K562 (cell line): ENCODE data around the gene PTPRM. TPM values are rescaled to one million over a fixed set of nuclear protein-coding genes. Genes with fewer than 3 reads are reported as not detected.
A peak's percentile ranks its signal among the peaks of the same experiment; 100 is the strongest.

Experiments
- ATAC-seq: fragments of 200-7000 bp; cut with Tn5 transposase; 3 replicates; pipeline ENCODE4 v1.9.1; 2020; ENCODE audit warnings: moderate library complexity
- BruUV-seq: library from RNA; stranded (reverse); fragments of 400-500 nt; replicated peaks from 2 replicates; lab custom pipeline; 2021; lab: Mats Ljungman, UMichigan
- CTCF ChIA-PET: fragments of 300-600 bp; formaldehyde crosslinking; extraction: SDS; loops from one replicate; lab custom pipeline; 2021; ENCODE audit warnings: low intra/inter-chr PET ratio; lab: Yijun Ruan, JAX
- POLR2A ChIA-PET: fragments of 300-600, 350-650 bp; sonication (Branson Sonifier 250); formaldehyde crosslinking; extraction: SDS; loops from one replicate; lab custom pipeline; 2021; ENCODE audit warnings: antibody characterized with exemption, inconsistent platforms; lab: Yijun Ruan, JAX
- DNase-seq, 4 experiments: peaks; one replicate each; pipeline versions ENCODE4 v3.0.0 to v3.0.0-alpha.2; 2011 to 2018; ENCODE audit warnings: low spot score in 3 of 4, mixed read lengths in 3 of 4; ENCODE audit errors: extremely low read depth in 1 of 4
- FAIRE-seq: peaks from 2 replicates; lab custom pipeline; 2011; peaks lifted over from hg19 to GRCh38; lab: Jason Lieb, UNC
- H2AFZ ChIP-seq: 2 replicates; pipeline ENCODE4 v1.6.0; 2011; ENCODE audit warnings: low read depth, low read length, control low read depth, inconsistent platforms
- H3K27ac ChIP-seq: fragments of 200-600 bp; 3 replicates; pipeline ENCODE4 v1.8.0; 2011; ENCODE audit warnings: low read depth, mild to moderate bottlenecking, control low read depth, inconsistent platforms, low read length, moderate library complexity, mixed read lengths; ENCODE audit errors: extremely low read depth
- H3K27me3 ChIP-seq, 2 experiments: fragments of 300-600 bp in 1 of 2; 2 replicates in 1 of 2; 3 replicates in 1 of 2; pipeline versions ENCODE4 v1.6.0 to v1.8.0; 2011; ENCODE audit warnings: inconsistent platforms in 2 of 2, low read length in 2 of 2, mild to moderate bottlenecking in 1 of 2, mixed read lengths in 1 of 2, moderate library complexity in 1 of 2; ENCODE audit not compliant: control insufficient read depth in 2 of 2, insufficient read depth in 2 of 2
- H3K36me3 ChIP-seq: fragments of 300-600 bp; 3 replicates; pipeline ENCODE4 v1.8.0; 2011; ENCODE audit warnings: mild to moderate bottlenecking, low read length, inconsistent platforms; ENCODE audit not compliant: control insufficient read depth, insufficient read depth
- H3K4me1 ChIP-seq, 2 experiments: fragments of 200-600 bp in 1 of 2; replicated peaks in 1 of 2; 2 replicates in 1 of 2; 3 replicates in 1 of 2; pipeline versions ENCODE4 v1.5.1 to v1.8.0; 2011; ENCODE audit warnings: inconsistent platforms in 2 of 2, low read length in 2 of 2, mild to moderate bottlenecking in 1 of 2, mixed read lengths in 1 of 2, moderate library complexity in 1 of 2; ENCODE audit not compliant: control insufficient read depth in 2 of 2, insufficient read depth in 2 of 2
- H3K4me2 ChIP-seq: 2 replicates; pipeline ENCODE4 v1.6.1; 2011; ENCODE audit warnings: low read length, control low read depth, inconsistent platforms, mixed read lengths; ENCODE audit not compliant: insufficient read depth
- H3K4me3 ChIP-seq: fragments of 200-600 bp; sonication (generic), shearing (Covaris generic); 2 replicates; pipeline ENCODE4 v1.5.1; 2016; ENCODE audit warnings: control low read depth, inconsistent platforms
- H3K79me2 ChIP-seq: fragments of 200-600 bp; 3 replicates; pipeline ENCODE4 v1.8.0; 2011; ENCODE audit warnings: low read length, inconsistent platforms; ENCODE audit not compliant: control insufficient read depth, insufficient read depth
- H3K9ac ChIP-seq, 2 experiments: 2 replicates each; pipeline versions ENCODE4 v1.6.0 to v1.6.1; 2011; ENCODE audit warnings: low read depth in 2 of 2, low read length in 2 of 2, control low read depth in 1 of 2, inconsistent platforms in 1 of 2, mild to moderate bottlenecking in 1 of 2, mixed read lengths in 1 of 2; ENCODE audit not compliant: insufficient read depth in 1 of 2
- H3K9me1 ChIP-seq: one replicate; pipeline ENCODE4 v1.6.0; 2011; ENCODE audit warnings: inconsistent platforms, mild to moderate bottlenecking, low read length, moderate library complexity; ENCODE audit not compliant: control insufficient read depth, insufficient read depth
- H3K9me3 ChIP-seq: replicated peaks from 2 replicates; pipeline ENCODE4 v1.5.1; 2011; ENCODE audit warnings: low read depth, low read length, inconsistent platforms; ENCODE audit not compliant: control insufficient read depth, insufficient read depth
- H4K20me1 ChIP-seq: replicated peaks from 2 replicates; pipeline ENCODE4 v1.6.1; 2011; ENCODE audit warnings: low read length, inconsistent platforms, mixed read lengths; ENCODE audit not compliant: control insufficient read depth, insufficient read depth
- HCFC1 ChIP-seq: IDR thresholded peaks from 2 replicates; pipeline ENCODE4 v1.6.1; 2012; ENCODE audit warnings: low read depth, low read length, improper control_type of control experiment
- KLF1 ChIP-seq: fragments of 450-650 bp; IDR thresholded peaks from 2 replicates; pipeline ENCODE4 v1.6.1; 2016; ENCODE audit warnings: missing genetic modification characterization, missing compliant biosample characterization
- TSHZ1 ChIP-seq: fragments of 250-450 bp; sonication (Bioruptor Pico); IDR thresholded peaks from 2 replicates; pipeline ENCODE4 v1.4.0; 2020; ENCODE audit warnings: mild to moderate bottlenecking, moderate library complexity
- ZNF512 ChIP-seq: IDR thresholded peaks from 2 replicates; pipeline ENCODE4 v1.6.1; 2016; ENCODE audit warnings: missing genetic modification characterization, missing compliant biosample characterization
- WGBS: fragments of 100-300 bp; shearing (Covaris generic); methylation state at CpG from one replicate; pipeline ENCODE4 v1.1.6; 2016; ENCODE audit warnings: low coverage, mixed read lengths; ENCODE audit not compliant: insufficient coverage; ENCODE audit errors: missing lambda C conversion rate; 5-methylcytosine and 5-hydroxymethylcytosine counted together
- in situ Hi-C: fragments of 300-500 bp; cut with MboI; formaldehyde crosslinking; loops from 4 replicates; pipeline ENCODE4 v1.15.0; 2018; ENCODE audit warnings: inconsistent platforms, mixed read lengths
- intact Hi-C: fragments of 100-400 bp; cut with micrococcal nuclease; formaldehyde crosslinking; loops from 2 replicates; pipeline ENCODE4 v1.14.2; 2022
- polyA plus RNA-seq, 8 experiments: library from polyadenylated mRNA; depleted of rRNA in 4 of 8; stranded (reverse) in 5 of 8; unstranded in 3 of 8; fragments of >200 nt; fragmentation: Nextera tagmentation in 2 of 8; fragmentation: Illumina TruSeq in 1 of 8; extraction: Ambion mirVana in 2 of 8; extraction: Trizol in 1 of 8; gene quantifications; 2 replicates each; pipeline versions ENCODE4 v1.2.1 to v1.2.3, GENCODE V29; 2011 to 2014; ENCODE audit warnings: inconsistent platforms in 1 of 8, missing spikeins in 1 of 8
- total RNA-seq, 7 experiments: library from RNA; depleted of rRNA in 6 of 7; stranded (reverse); fragments of >200 nt in 6 of 7; fragmentation: Illumina TruSeq in 2 of 7; extraction: Trizol in 2 of 7; gene quantifications; 2 replicates each; pipeline versions ENCODE4 v1.2.1 to v1.2.3, GENCODE V29; 2011 to 2021; ENCODE audit warnings: low replicate concordance in 1 of 7

The PTPRM gene
- total and polyA plus RNA-seq, 9 of the 15 experiments (the other 6 are each of a cell fraction or from before 2014, with no cell fraction given): 0.03 to 0.16 (median 0.08) TPM; not detected in 3

DNA sequence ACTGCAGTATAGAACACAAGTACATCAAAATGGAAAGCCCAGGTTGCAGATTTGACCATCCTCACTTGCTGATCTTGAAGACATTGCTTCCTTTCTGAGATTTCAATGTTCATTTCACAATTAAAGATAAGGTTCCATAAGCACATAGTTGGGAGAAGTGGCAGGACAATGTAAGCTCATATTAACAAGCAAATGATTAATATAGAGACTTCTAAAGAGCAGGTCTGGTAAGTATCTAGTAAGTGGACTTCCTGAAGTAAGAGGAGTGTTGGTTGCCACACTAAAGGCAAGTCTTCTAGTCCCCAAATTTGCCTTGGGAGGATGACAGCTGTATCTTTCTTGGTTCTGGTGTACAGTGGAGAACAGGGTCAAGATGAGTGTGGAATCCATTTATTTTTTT is 1.4 kb upstream of the PTPRM start:
- TF ChIP-seq KLF1 (tag) (no peak), HCFC1 (no peak)
- Histone ChIP-seq H3K27ac (no peak overlapping the region), H3K79me2 (no peaks in the 10 kb centered on the region), H2AFZ (no peak overlapping the region), H3K4me2 (no peak overlapping the region), H3K9ac (no peak overlapping the region), H3K4me3 (no peak overlapping the region), H3K4me1 (peaks cover 0 to 15% of the 10 kb centered on the region in 2 experiments; a peak in 3 of 5 replicates), H3K27me3 (peaks cover 0 to 11% of the 10 kb centered on the region in 2 experiments; a peak in 2 of 5 replicates), H3K36me3 (no peaks in the 10 kb centered on the region), H4K20me1 (no peaks in the 10 kb centered on the region), H3K9me1 (no peaks in the 10 kb centered on the region), H3K9me3 (no peaks in the 10 kb centered on the region)
- no peak for ATAC-seq
- FAIRE-seq: peak; percentile 78
- ChIA-PET CTCF (interaction anchor here (0.7 kb wide), 1 partner anchor 14 kb away, joined by 3 read pairs; no protein-coding TSS in a partner anchor), POLR2A (no interaction called here)
- BruUV-seq: no TSS peak
- in situ Hi-C loops: no loop called here
- intact Hi-C loops: loop anchor here (10.0 kb wide), 1 partner anchor 291 kb away; no protein-coding TSS in a partner anchor
- no peak for DNase-seq

GRCh38 chr18:7566244-7566566 is 911 bp upstream of the PTPRM start:
- TF ChIP-seq TSHZ1 (CRISPR knock-in tag): no peak
- TF ChIP-seq ZNF512 (tag): peak; percentile 77
- Histone ChIP-seq H3K9me3 (no peaks in the 10 kb centered on the region), H3K4me3 (peak overlapping the region; percentile 69), H4K20me1 (no peaks in the 10 kb centered on the region), H3K9me1 (no peaks in the 10 kb centered on the region), H3K4me2 (peak overlapping the region; percentile 84), H3K9ac (peak overlapping the region; percentile 65 to 86; a peak in 3 of 4 replicates), H3K27me3 (peaks cover 0 to 11% of the 10 kb centered on the region in 2 experiments; a peak in 2 of 5 replicates), H3K36me3 (no peaks in the 10 kb centered on the region), H2AFZ (peak overlapping the region; percentile 92), H3K4me1 (peaks cover 0 to 15% of the 10 kb centered on the region in 2 experiments; a peak in 3 of 5 replicates), H3K27ac (no peak overlapping the region), H3K79me2 (no peaks in the 10 kb centered on the region)
- CTCF ChIA-PET: interaction anchor here (0.7 kb wide), 1 partner anchor 14 kb away, joined by 3 read pairs; no protein-coding TSS in a partner anchor
- TSS peak; percentile 80 for BruUV-seq
- POLR2A ChIA-PET: interaction anchor here (0.8 kb wide), 1 partner anchor 10 kb away, joined by 7 read pairs; no protein-coding TSS in a partner anchor
- in situ Hi-C loops: no loop called here
- 2% methylated on average over 4 of the region's 4 CpGs for WGBS
- DNase-seq (no peak), FAIRE-seq (no peak), ATAC-seq (no peak)
- intact Hi-C loops: loop anchor here (10.0 kb wide), 1 partner anchor 291 kb away; no protein-coding TSS in a partner anchor
